Measurements from ENCODE around the gene SCGB2B2.
"Not testable (repeated sequence)": the region's sequence is repeated elsewhere in the genome, so short reads cannot be mapped to it uniquely, and the experiment has no call there.

SCGB2B2 gene

DNA sequence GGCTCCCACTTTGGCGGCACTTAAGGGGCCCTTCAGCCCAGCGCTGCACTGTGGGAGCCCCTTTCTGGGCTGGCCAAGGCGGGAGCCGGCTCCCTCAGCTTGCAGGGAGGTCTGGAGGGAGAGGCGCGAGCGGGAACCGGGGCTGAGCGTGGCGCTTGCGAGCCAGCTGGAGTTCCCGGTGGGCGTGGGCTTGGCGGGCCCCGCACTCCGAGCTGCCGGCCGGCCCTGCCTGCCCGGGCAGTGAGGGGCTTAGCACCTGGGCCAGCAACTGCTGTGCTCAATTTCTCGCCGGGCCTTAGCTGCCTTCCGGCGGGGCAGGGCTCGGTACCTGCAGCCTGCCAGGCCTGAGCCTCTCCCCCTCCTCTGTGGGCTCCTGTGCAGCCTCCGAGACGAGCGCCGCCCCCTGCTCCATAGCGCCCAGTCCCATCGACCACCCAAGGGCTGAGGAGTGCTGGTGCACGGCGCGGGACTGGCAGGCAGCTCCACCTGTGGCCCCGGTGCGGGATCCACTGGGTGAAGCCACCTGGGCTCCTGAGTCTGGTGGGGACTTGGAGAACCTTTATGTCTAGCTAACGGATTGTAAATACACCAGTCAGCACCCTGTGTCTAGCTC is 8.8 kb downstream of the SCGB2B2 start:
- DNase-seq, result not testable (repeated sequence)

DNA sequence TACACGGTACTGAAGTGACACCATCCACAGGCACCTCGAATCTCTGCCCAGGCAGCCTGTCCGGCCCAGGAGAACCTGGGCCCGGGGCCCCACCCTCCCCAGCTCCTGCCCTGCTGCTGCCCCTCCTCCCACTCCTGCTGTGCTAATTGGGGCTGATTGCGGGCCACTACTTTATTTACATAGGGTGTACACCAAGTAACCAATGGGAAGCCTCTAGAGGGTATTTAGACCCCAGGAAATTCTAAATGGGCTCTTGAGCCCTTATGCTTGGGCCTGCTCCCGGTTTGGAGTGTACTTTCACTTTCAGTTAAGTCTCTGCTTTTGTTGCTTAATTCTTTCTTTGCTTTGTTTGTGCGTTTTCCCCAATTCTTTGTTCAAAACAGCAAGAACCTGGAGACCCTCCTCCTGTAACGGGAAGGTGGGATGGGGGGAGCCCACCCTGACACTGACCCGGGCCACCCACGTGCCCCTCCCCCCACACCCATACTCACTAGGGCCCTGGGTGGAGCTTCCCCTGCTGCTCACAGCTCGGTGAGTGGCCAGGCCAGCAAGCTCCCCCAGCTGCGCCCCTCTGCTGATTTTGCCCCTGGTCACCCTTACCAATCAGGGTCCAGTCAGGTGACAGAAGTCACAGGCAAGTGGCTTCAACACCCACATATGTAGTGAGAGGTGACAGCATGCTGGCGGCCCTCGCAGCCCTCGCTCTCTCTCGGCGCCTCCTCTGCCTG is 9.4 kb downstream of the SCGB2B2 start:
- peak in 1 of 2 donors; percentile 28 for DNase-seq

DNA sequence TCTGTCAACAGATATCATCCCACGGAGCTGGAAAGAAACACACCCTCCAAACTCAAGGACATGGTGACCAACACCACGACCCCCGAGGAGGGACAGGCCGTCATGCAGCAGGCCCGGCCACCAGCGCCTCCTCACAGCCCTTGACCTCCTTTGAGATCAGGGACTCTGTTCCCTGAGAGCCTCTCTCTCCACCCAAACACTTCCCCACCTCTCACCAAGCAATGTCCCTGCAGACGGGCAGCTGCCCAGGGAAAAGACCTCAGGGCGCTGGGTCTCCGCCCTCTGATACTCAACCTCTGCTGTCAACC is 10.0 kb downstream of the SCGB2B2 start:
- no peak for DNase-seq

DNA sequence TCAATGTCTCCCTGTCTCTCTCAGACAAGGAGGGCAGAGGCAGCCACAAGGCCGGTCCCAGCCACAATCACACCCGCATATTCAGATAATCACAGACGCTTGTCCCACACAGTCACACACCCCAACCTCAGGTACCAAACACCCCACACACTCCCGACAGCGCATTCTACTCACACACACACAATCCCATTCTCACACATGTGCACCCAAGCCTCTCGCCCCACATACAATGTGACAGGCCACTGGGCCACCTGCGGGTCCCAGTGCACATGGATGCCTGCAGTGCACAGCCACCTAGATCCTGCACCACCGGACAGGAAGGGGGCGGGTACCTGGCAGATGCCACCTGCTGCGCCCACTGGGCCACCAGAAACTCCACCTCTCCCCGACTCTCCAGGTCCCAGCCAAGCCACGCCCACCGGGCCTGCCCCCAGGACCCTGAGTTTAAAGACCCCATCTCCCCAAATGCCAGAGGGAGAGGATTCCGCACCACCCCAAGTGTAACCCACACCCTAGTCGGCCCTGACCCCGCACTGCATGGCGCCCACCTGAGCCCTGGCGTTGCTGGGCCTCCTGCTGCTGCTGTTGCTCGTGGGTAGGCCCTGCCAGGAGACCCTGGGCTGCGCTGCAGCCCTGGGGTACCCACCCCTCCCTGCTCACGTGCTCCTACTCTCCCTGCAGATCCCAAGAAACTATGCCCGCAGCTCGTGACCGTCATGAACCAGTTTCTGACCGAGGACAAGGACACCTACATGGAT is 10.6 kb downstream of the SCGB2B2 start:
- no peak for DNase-seq

DNA sequence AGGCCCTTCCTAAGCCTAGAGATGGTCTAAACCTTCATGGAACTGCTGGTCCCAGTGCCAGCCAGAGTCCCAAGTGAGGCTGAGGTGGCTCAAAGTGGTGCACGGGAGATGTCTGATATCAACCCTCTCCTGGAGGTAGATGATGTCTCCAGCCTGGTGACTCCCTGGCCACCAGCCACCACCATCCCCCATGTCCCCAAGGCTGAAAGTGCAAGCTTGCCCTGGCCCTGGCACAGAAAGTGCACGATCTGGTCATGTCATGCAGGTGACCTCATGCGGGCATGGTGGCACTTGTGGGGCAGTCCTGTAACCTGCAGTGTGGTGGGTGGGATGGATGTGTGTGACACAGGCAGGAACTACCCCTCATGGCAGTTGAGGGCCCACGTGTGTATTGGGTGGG is 11.7 kb downstream of the SCGB2B2 start:
- not testable (repeated sequence) for DNase-seq

DNA sequence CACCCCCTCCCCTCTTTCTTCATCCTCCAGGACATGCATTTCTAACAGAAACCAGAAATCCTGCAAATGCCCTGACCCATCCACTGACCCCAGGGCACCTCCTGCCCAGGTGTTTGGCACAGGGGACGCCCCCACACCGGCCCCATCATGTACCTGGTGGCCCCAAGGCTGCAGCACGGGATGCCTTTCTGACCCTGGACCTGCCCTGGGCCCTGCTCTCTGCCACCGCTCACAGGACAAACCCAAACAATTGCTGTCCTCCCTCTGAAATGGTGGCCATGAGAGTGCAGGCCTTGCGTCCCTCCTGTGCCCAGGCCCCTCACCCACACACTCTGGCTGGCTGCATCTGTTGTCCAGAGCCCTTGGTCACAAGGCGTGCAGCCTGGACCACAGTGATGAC is 12.1 kb downstream of the SCGB2B2 start:
- DNase-seq, result no peak

DNA sequence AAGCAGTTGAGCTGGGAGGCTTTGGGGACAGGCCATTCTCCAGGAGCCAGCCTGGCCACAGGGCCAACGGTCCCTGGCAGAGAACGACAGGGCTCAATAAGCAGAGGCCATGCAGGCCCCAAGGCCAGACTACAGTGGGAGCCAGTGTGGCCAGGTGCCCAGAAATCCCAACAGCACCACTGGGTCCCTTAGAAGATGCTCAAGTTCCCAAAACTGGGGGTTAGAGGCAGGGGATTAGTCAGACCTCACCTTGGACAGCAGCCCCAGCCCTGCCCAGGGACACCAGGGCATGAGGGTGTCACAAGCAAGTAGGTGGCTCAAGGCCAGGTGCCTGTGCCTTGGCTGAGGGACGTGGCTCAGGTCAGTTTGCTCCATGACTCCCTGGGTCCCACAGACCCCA is 12.8 kb downstream of the SCGB2B2 start:
- no peak for DNase-seq

DNA sequence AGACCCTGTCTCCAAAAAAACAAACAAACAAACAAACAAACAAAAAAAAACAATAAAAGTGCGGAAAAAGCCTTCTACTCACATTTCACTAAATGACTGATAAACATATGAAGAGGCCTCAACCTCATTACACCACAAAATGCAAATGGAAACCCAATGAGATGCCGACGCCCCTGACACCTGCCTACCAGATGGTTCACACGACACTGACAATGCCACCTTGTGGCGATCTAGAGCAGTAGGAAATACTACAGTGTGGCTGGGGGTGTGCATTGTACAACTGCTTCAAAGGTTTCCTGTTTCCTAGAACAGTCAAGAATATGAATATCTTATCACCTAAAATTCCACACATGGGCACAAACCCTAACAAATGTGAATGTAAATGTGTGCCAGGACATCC is 14.0 kb downstream of the SCGB2B2 start:
- DNase-seq, result peak; percentile 37 to 73

DNA sequence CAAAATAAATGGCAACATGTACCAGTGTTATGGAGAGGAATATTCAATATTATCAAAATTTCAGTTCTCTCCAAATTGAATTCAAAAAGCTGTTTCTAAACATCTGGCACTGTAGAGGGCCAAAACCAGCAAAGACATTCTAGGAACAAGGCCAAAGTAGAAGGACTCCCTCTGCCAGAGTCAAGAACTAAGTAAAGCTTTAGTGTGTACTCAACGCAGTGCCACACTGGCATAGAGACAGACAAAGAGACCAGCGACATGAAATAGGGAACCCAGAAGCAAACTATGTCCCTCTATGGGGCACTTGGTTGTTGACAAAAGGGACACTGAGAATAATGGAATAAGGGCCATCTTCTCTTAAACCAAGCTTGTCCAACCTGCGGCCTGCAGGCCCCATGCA is 15.6 kb downstream of the SCGB2B2 start:
- DNase-seq, result no peak

DNA sequence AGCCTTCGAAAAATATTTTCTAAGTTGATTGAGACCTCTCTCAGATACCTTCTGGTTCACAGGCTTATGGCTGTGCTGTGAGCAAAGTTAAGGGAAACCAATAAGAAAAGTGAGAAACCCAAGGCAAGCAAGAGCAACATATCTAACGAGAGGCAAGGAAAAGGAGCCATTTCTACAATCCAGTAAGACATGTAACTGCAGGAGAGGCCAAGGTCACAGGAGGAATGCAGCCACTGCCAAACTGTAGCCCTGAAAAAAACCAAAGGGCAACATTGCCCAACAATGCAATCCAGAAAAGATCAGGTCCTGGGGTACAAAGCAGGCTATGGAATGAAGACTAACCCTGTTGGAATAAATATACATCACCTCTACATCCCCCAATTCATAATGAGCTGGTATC is 21.3 kb downstream of the SCGB2B2 start:
- no peak for DNase-seq

DNA sequence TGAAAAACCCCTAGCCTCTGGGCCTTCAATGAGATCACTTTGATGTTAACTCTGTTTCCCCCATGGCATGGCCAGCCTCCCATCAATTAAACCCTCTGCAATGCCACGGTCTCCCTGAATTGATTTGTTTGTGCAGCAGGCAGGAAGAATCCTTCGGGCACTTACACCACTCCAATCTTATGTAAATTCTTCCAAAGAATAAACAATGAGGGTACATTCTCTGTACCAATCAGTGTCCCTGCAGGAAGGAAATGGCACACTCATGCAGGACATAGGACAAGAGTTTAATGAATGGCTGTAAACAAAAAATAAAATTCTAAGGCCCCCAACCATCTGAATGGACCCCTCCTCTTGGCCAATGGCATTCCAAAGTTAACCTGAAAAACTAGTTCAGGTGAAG is 22.2 kb downstream of the SCGB2B2 start:
- DNase-seq, result no peak

DNA sequence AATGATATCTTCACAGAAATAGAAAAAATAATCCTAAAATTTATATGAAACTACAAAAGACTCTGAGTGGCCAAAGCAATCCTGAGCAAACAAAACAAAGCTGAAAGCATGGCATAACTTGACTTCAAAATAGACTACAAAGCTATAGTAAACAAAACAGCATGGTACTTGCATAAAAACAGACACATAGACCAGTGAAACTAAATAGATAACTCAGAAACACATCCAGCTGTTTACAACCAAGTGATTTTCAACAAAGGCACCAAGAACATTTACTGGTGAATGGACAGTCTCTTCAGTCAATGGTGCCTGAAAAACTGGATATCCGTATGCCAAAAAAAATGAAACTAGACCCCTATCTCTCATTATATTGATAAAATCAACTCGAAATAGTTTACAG is 25.2 kb downstream of the SCGB2B2 start:
- DNase-seq, result no peak

DNA sequence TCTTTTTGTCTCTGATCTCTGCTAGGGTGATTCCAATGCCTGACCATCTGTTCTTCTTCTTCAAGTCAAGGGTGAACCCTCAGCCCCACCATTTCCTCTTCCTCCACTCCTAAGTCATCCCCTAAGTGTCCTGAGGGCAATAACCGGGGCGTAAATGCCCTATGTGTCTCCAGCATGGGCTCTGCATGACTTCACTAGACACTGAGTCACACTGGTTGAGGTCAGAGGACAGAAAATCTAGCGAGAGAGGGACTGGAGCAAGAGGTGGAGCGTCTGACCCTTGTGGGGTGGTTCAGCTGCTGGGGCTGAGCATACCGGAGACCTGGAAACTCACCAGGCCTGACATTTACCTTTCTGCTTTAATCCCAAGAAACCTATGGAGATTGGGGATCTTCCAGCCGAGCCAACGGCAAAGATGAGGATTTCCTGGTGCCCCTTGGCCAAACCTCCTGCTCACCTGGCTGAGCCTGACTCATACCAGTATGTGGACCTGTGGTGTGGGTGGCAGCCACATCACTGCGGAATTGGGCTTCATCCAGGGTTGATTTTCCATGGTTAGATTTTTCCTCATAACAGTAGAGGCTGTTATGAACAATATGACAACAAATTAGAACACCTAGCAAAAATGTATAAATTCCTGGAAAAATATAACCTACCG is 26.9 kb downstream of the SCGB2B2 start:
- no peak for DNase-seq

DNA sequence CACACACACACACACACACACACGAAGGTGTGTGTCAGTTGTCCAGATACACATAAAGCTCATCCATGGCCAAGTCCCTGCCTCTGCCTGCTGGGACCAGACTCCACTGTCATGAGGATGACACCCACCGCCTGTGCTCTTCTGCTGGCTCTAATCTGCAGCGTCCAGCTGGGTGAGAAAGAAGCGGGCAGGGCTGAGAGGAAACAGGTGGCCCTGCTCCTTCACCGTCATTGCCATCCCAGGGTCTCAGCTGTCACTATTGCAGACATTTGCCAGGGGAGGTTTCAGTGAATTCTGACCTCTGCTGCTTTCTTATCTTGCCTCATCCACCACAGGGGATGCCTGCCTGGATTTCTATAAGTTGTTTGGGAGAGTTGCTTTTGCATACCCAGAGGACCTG is 31.4 kb downstream of the SCGB2B2 start:
- no peak for DNase-seq

DNA sequence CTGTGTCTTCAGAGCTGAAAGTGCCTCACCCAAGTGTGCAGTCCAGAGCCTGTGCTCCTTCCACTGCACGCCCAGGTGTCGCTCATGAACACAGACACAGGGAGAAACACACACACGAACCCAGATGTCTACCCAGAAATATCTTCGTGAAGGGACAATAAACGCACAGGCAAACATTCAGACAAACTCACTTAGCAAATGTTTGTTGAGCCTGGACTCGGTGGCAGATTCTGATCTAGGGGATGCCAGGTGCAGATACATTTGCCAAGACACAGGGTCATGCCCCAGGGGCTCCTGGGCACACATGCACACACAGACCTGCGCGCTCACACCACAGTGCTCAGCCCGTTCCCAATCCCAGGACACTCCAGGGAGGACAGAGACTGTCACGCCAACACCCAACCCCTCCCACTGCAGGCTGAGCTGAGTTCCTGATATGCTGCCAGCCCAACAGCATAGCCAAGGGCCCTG is 31.9 kb downstream of the SCGB2B2 start:
- DNase-seq, result no peak

DNA sequence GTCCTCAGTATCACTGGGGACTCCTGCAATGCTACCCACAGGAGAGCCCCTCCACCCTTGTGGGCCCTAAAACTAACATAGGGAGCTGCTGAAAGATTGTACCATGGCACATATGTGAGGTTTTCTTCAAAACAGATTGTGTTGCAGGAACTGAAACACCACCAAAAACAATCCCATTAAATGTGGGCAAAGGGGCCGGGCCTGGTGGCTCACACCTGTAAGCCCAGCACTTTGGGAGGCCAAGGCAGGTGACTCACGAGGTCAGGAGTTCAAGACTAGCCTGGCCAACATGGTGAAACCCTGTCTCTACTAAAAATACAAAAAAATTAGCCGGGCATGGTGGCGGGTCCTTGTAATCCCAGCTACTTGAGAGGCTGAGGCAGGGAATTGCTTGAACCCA is 34.7 kb downstream of the SCGB2B2 start:
- DNase-seq, result no peak

DNA sequence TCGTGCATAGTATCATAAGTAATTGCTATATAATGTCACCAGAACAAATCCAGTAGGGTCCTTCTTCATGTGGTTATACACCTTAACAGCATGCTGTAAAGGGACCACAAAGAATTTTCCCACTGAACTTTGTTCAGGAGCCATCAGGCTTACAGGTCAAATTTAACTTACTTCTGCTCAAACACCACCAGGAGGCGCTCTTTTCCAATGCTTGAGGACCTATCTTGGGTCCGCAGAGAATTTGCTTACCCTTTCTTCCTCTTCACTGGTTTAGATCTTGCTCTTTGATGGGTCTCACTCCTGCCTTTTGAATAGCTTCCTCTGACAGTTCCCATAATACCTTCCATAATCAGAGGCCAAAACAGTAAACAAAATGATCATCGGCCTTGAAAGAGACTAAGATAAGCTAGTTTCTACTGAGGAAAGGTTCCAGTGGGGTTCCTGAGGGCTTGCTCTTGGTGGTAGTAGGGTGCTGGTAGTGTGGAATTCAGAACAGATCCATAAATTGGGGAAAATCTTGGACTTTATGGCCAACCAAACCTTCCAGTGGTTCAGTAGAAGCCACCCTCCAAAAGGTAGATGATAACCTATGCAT is 37.4 kb downstream of the SCGB2B2 start:
- peak; percentile 56 to 74 for DNase-seq

DNA sequence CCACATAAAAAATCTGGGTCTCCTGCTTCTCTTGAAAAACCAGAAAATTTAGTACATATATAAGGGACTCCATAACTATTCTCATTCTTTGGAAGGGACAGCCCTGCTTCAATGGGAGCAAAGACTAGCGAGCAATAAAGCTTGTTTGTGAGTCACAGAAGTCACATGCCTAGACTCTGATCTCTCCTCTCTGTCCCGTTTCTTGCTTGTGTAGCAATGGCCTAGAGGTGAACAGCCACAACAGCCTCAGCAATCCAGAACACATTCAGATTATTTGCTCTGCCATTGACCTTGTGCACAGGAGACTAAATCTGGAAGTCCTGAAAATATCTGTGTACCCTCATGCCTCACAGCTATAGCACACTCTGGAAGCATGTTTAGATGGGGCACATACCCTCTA is 43.2 kb downstream of the SCGB2B2 start:
- DNase-seq, result no peak

All from CD4-positive, alpha-beta T cell treated with Interferon alpha-2 for 1 hour (primary cell).